ENCODE measurements around the gene PGAP3.

Gene PGAP3

GRCh38 chr17:39688945-39689344, 1.1 kb upstream of the PGAP3 start:
- peak overlapping the region; percentile 89 to 97 (median 97) for H3K4me3 Mint-ChIP-seq

GRCh38 chr17:39688475-39688835, 598 bp upstream of the PGAP3 start:
- H3K4me1 Mint-ChIP-seq, result peaks cover 22% of the 10 kb centered on the region
- H3K27ac Mint-ChIP-seq, result peak overlapping the region; percentile 95 to 99 (median 97)
- peaks cover 3% of the 10 kb centered on the region for H3K27me3 Mint-ChIP-seq (ENCODE audit: low read depth)
- H3K4me3 Mint-ChIP-seq, result peak overlapping the region; percentile 89 to 97 (median 97)
- TF ChIP-seq, protein P1, sequence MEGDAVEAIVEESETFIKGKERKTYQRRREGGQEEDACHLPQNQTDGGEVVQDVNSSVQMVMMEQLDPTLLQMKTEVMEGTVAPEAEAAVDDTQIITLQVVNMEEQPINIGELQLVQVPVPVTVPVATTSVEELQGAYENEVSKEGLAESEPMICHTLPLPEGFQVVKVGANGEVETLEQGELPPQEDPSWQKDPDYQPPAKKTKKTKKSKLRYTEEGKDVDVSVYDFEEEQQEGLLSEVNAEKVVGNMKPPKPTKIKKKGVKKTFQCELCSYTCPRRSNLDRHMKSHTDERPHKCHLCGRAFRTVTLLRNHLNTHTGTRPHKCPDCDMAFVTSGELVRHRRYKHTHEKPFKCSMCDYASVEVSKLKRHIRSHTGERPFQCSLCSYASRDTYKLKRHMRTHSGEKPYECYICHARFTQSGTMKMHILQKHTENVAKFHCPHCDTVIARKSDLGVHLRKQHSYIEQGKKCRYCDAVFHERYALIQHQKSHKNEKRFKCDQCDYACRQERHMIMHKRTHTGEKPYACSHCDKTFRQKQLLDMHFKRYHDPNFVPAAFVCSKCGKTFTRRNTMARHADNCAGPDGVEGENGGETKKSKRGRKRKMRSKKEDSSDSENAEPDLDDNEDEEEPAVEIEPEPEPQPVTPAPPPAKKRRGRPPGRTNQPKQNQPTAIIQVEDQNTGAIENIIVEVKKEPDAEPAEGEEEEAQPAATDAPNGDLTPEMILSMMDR (IDR thresholded peaks at IDR 0.05; ENCODE audit: unreplicated experiment in 3 of 3), result no peak
- H3K36me3 Mint-ChIP-seq (ENCODE audit: low read depth), result peaks cover 19% of the 10 kb centered on the region
- no peaks in the 10 kb centered on the region for H3K9me3 Mint-ChIP-seq

More at GRCh38 chr17:39688945-39689344, 1.1 kb upstream of the PGAP3 start:
- peaks cover 3% of the 10 kb centered on the region for H3K27me3 Mint-ChIP-seq (ENCODE audit: low read depth)
- TF ChIP-seq, protein P1 (IDR thresholded peaks at IDR 0.05; ENCODE audit: unreplicated experiment in 3 of 3), result no peak
- H3K36me3 Mint-ChIP-seq (ENCODE audit: low read depth), result peaks cover 19% of the 10 kb centered on the region
- peaks cover 22% of the 10 kb centered on the region for H3K4me1 Mint-ChIP-seq
- no peaks in the 10 kb centered on the region for H3K9me3 Mint-ChIP-seq
- peak overlapping the region; percentile 95 to 99 (median 97) for H3K27ac Mint-ChIP-seq

GRCh38 chr17:39687101-39687545, 734 bp downstream of the PGAP3 start:
- peaks cover 3% of the 10 kb centered on the region for H3K27me3 Mint-ChIP-seq (ENCODE audit: low read depth)
- TF ChIP-seq, protein P1 (IDR thresholded peaks at IDR 0.05; ENCODE audit: unreplicated experiment in 3 of 3), result no peak
- H3K27ac Mint-ChIP-seq, result peak overlapping the region; percentile 95 to 99 (median 97)
- H3K9me3 Mint-ChIP-seq, result no peaks in the 10 kb centered on the region
- peaks cover 22% of the 10 kb centered on the region for H3K4me1 Mint-ChIP-seq
- H3K4me3 Mint-ChIP-seq, result peak overlapping the region; percentile 89 to 97 (median 97)
- H3K36me3 Mint-ChIP-seq (ENCODE audit: low read depth), result peaks cover 29% of the 10 kb centered on the region

DNA sequence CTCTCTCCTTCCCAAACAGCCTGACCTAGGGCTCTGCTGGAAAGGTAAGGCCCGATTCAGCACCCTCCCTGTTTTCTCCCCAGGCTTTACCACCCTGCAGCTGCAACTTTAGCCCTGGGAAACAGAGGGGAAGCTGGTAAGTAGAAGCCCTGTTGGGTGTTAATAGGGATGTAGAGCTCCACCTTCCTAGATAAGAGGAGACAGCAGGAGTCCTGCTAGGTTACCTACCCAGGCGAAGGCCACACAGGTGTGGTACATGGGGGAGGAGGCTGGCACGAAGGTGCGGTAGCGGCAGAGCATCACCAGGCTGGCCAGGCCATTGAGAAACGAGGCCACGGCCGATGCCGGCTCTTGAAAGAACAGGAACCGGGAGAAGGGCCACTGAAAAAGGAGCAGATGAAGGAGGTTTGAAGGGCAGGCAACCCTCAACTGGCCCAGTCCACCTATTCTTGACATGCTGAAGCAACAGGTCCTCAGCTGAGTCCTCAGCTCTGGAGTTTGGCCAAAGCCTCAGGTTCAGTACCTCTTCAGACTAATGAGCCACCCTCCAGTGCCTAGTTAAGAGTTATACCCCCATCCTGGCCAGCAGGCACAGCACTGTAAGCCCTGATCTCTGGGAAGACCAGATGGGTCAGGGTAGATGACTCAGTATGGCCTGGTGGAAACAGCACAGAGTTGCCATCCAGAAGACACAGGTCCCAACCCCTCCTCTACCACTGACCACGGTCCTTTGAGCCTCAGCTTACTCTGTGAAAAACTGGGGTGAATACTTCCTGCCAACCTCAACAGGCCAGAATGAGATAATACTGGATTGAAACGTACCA, 3.3 kb downstream of the PGAP3 start:
- Mint-ChIP-seq H3K27me3 (ENCODE audit: low read depth) (peaks cover 3% of the 10 kb centered on the region), H3K4me3 (peak overlapping the region in 2 of 3 experiments; percentile 43 to 60), H3K27ac (no peak overlapping the region), H3K9me3 (no peaks in the 10 kb centered on the region), H3K4me1 (peaks cover 34% of the 10 kb centered on the region), H3K36me3 (ENCODE audit: low read depth) (peaks cover 31% of the 10 kb centered on the region)
- TF ChIP-seq, protein P1 (IDR thresholded peaks at IDR 0.05; ENCODE audit: unreplicated experiment in 3 of 3), result no peak

GRCh38 chr17:39683295-39683939, 4.4 kb downstream of the PGAP3 start:
- H3K27me3 Mint-ChIP-seq (ENCODE audit: low read depth), result peaks cover 2% of the 10 kb centered on the region
- no peak overlapping the region for H3K4me3 Mint-ChIP-seq
- TF ChIP-seq, protein P1 (IDR thresholded peaks at IDR 0.05; ENCODE audit: unreplicated experiment in 3 of 3), result no peak
- H3K9me3 Mint-ChIP-seq, result no peaks in the 10 kb centered on the region
- no peak overlapping the region for H3K27ac Mint-ChIP-seq
- peaks cover 38% of the 10 kb centered on the region for H3K4me1 Mint-ChIP-seq
- H3K36me3 Mint-ChIP-seq (ENCODE audit: low read depth), result peaks cover 31% of the 10 kb centered on the region
